Measurements from ENCODE around the gene ZNF236.

ZNF236 gene

GRCh38 chr18:76977684-76978232, 155.4 kb downstream of the ZNF236 start:
- DNase-seq (ENCODE audit: low spot score in 2 of 2) (no peak), ATAC-seq (ENCODE audit: low read depth) (no peak)
- H3K27me3 Mint-ChIP-seq, result no peaks in the 10 kb centered on the region
- H3K4me1 Mint-ChIP-seq, result peaks cover 56% of the 10 kb centered on the region
- H3K27ac Mint-ChIP-seq, result peak overlapping the region; percentile 100
- H3K4me3 Mint-ChIP-seq, result no peak overlapping the region
- H3K36me3 Mint-ChIP-seq, result peaks cover 5% of the 10 kb centered on the region
- H3K9me3 Mint-ChIP-seq, result peaks cover 3% of the 10 kb centered on the region

- Mint-ChIP-seq H3K36me3 (peaks cover 5% of the 10 kb centered on the region), H3K27ac (peak overlapping the region; percentile 100), H3K9me3 (peaks cover 3% of the 10 kb centered on the region), H3K4me3 (peak overlapping the region; percentile 80), H3K27me3 (no peaks in the 10 kb centered on the region), H3K4me1 (peaks cover 61% of the 10 kb centered on the region)
- ATAC-seq (ENCODE audit: low read depth) (peak; percentile 45), DNase-seq (ENCODE audit: low spot score in 2 of 2) (no peak)
These were observed 156.3 kb downstream of the ZNF236 start for GRCh38 chr18:76978616-76979015.

DNA sequence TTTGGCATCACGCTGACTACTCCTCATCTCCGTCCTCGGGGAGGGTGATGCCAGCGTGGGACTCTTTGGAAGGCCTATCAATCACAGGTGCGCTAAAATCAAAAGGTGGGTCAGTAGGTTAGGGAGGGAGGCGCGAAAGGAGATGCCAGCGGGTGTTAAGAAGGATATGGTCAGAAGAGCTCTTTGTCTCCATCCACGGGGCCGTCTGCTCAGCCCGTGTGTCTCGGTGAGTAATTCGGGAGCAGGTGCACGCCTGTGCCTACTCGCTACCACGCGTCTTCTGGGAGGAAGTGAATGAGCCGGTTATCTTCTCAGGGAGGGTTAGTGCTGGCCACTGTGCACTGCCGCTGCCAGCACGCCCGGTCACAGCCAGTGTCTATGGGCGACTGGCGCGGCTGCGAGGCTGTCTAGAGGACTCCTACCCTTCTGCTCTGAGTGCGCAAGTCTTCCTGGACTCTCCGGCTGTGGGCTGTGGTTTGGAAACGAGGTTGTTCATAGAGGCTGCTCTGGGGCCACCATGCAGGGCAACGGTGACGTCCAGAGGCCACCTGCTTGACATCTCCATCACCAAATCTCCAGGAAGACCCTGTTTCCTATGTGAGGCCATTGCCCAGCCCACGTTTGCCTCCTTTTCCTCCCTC, 156.9 kb downstream of the ZNF236 start:
- ATAC-seq (ENCODE audit: low read depth) (no peak), DNase-seq (ENCODE audit: low spot score in 2 of 2) (no peak)
- H3K4me3 Mint-ChIP-seq, result peak overlapping the region; percentile 80
- peaks cover 61% of the 10 kb centered on the region for H3K4me1 Mint-ChIP-seq
- peaks cover 3% of the 10 kb centered on the region for H3K9me3 Mint-ChIP-seq
- peaks cover 5% of the 10 kb centered on the region for H3K36me3 Mint-ChIP-seq
- H3K27ac Mint-ChIP-seq, result peak overlapping the region; percentile 100
- no peaks in the 10 kb centered on the region for H3K27me3 Mint-ChIP-seq

GRCh38 chr18:76979906-76980305, 157.5 kb downstream of the ZNF236 start:
- peaks cover 3% of the 10 kb centered on the region for H3K9me3 Mint-ChIP-seq
- ATAC-seq (ENCODE audit: low read depth) (no peak), DNase-seq (ENCODE audit: low spot score in 2 of 2) (peak in 1 of 2 donors; percentile 3)
- H3K27ac Mint-ChIP-seq, result peak overlapping the region; percentile 100
- H3K36me3 Mint-ChIP-seq, result peaks cover 5% of the 10 kb centered on the region
- no peaks in the 10 kb centered on the region for H3K27me3 Mint-ChIP-seq
- H3K4me3 Mint-ChIP-seq, result peak overlapping the region; percentile 80
- H3K4me1 Mint-ChIP-seq, result peaks cover 61% of the 10 kb centered on the region

DNA sequence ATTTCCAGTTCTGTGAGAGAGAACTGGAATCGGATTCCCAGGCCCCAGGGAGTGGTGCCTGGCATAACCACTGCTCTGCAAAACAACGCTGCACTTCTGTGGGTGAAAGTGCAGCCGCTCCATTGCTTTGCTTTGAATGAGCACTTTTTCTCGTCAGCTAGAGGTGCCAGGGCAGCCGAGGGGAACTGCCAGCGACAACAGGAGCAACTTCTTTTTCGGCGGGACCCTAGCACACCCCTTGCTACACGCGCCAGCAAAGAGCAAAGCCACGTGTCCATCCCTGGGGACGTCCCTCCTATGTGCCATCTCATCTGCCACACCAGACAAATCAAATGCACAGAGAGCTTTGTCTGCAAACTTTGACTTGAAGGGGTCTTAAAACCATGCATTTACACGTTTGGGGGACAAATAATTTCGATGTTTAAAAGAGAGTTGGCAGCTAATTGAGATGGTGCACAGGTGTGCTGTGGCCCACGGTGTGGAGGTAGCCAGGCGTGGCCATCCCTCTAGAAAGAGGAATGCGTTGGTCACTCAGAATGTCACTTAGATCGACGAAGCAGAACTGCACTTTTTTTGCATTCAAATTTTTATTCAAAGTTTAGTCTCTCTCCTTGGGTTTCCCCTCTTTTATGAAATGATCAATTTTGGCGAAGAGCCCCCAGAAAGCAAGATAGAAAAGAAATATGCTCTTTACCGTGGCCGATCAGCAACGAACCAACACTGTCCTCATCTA, 158.5 kb downstream of the ZNF236 start:
- H3K27ac Mint-ChIP-seq, result peak overlapping the region; percentile 100

DNA sequence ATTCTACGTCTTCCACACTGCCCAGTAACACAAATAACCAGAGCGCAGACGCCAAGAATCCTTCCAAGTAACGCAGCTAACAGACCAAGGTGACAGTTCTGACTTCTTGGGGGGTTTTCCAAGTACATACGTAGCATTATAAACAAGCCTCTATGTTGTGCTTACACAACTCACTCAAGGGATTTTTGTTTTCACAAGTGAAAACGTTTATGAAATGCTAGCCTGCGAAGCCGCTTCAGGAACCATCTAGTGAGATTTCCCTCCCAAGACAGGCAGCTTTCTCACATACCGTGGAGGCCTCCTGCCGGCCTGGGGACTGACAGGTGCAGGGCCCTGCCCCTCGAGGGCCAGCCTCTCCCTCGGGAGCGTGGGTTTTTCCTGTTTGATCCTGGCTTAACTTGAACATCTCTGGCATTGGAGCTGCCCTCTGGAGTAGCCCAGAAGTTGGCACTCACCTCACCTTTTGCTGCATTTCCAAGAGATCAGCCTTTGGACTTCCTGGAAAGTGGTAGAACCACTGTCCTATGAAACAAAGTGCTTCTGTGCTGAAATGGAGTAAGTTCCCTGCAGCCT, 159.1 kb downstream of the ZNF236 start:
- no peaks in the 10 kb centered on the region for H3K27me3 Mint-ChIP-seq
- H3K4me1 Mint-ChIP-seq, result peaks cover 52% of the 10 kb centered on the region
- peak overlapping the region; percentile 80 for H3K4me3 Mint-ChIP-seq
- H3K27ac Mint-ChIP-seq, result peak overlapping the region; percentile 100
- ATAC-seq (ENCODE audit: low read depth), result peak; percentile 62
- peaks cover 3% of the 10 kb centered on the region for H3K9me3 Mint-ChIP-seq
- peak; percentile 59 to 68 for DNase-seq (ENCODE audit: low spot score in 2 of 2)
- peaks cover 5% of the 10 kb centered on the region for H3K36me3 Mint-ChIP-seq

More for the DNA sequence above, 158.5 kb downstream of the ZNF236 start:
- H3K4me1 Mint-ChIP-seq, result peaks cover 57% of the 10 kb centered on the region
- peaks cover 3% of the 10 kb centered on the region for H3K9me3 Mint-ChIP-seq
- peak; percentile 60 for ATAC-seq (ENCODE audit: low read depth)
- H3K4me3 Mint-ChIP-seq, result peak overlapping the region; percentile 80
- no peaks in the 10 kb centered on the region for H3K27me3 Mint-ChIP-seq
- DNase-seq (ENCODE audit: low spot score in 2 of 2), result peak; percentile 43 to 47
- peaks cover 5% of the 10 kb centered on the region for H3K36me3 Mint-ChIP-seq

GRCh38 chr18:76982038-76982437, 159.7 kb downstream of the ZNF236 start:
- Mint-ChIP-seq H3K27me3 (no peaks in the 10 kb centered on the region), H3K27ac (peak overlapping the region; percentile 100), H3K4me1 (peaks cover 49% of the 10 kb centered on the region), H3K36me3 (peaks cover 5% of the 10 kb centered on the region), H3K4me3 (peak overlapping the region; percentile 61), H3K9me3 (peaks cover 3% of the 10 kb centered on the region)
- ATAC-seq (ENCODE audit: low read depth), result no peak
- peak in 1 of 2 donors; percentile 10 for DNase-seq (ENCODE audit: low spot score in 2 of 2)

GRCh38 chr18:76982841-76983583, 160.7 kb downstream of the ZNF236 start:
- Mint-ChIP-seq H3K9me3 (peaks cover 3% of the 10 kb centered on the region), H3K4me1 (peaks cover 41% of the 10 kb centered on the region), H3K36me3 (peaks cover 5% of the 10 kb centered on the region), H3K27me3 (no peaks in the 10 kb centered on the region), H3K4me3 (peak overlapping the region; percentile 51), H3K27ac (peak overlapping the region; percentile 100)
- DNase-seq (ENCODE audit: low spot score in 2 of 2) (peak; percentile 93 to 95), ATAC-seq (ENCODE audit: low read depth) (peak; percentile 33)

DNA sequence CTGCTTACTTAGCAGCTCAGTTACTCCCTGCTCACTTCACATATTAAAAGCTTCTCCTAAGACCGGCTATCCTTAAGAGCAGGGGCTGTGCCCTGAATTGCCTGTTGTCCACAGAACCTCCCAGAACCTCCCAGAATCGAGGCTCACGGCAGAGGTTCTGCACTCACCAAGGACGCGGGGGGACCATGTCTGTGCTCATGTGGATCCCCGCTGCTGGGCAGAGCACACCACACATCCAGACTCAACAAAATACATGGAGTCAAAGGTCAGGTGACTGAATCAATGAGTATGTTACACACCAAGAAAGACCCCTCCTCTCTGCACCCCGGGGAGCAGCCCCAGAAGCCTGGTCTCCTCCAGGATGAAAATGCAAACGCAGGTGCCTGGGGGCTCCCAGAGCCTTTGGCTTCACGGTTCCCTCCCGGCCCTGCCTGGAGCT, 161.3 kb downstream of the ZNF236 start:
- Mint-ChIP-seq H3K27me3 (no peaks in the 10 kb centered on the region), H3K4me3 (no peak overlapping the region), H3K36me3 (peaks cover 7% of the 10 kb centered on the region), H3K27ac (peak overlapping the region; percentile 100), H3K4me1 (peaks cover 43% of the 10 kb centered on the region), H3K9me3 (peaks cover 3% of the 10 kb centered on the region)
- no peak for DNase-seq (ENCODE audit: low spot score in 2 of 2)
- ATAC-seq (ENCODE audit: low read depth), result no peak

DNA sequence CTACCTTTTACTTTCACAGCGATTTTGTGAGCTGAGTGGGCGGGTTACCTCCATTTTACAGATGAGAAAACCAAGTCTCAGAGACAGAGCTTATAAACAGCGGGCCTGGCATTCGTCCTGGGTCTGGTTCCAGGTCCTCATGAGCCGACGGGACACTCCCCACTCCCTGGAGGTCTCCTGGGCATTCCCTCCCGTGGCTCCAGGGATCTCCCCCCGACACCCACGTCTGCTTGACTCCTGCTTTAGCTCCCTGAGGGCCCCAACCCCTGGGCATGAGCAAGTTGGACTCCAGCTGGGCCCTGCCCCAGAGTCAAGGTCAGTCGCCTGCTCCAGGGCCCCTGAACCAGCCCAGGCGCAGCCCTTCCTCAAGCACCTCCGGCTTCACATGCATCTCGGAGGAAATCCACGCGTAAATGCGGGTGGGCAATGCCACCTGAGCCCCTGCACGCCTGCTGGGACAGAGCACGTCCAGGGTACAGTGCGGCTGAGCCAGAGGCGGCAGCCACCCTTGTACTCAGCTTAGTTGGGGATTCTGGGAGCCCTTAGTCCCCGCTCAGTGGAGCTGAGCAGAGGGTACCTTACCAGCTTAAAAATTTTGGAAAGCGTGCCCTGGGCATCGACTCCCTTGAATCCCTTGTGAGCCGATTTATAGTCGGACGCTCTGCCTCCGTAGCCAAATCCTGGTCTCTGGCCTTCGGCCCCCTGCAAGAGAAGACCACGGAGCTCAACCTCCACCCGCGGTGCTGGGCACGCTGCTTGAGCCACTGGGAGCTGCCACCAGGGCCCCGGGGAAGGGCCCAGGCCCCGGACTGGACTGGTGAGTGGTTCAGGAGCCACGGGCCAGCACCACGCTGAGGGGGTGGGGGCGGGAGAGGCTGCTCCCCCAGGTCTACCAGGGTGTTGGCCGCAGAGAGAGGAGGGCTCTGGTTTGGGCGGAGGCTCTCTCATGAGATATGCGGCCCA, 162.1 kb downstream of the ZNF236 start:
- H3K27me3 Mint-ChIP-seq, result no peaks in the 10 kb centered on the region
- H3K36me3 Mint-ChIP-seq, result peaks cover 4% of the 10 kb centered on the region
- peak overlapping the region; percentile 100 for H3K27ac Mint-ChIP-seq
- no peak for ATAC-seq (ENCODE audit: low read depth)
- peaks cover 35% of the 10 kb centered on the region for H3K4me1 Mint-ChIP-seq
- H3K4me3 Mint-ChIP-seq, result no peak overlapping the region
- no peak for DNase-seq (ENCODE audit: low spot score in 2 of 2)
- H3K9me3 Mint-ChIP-seq, result no peaks in the 10 kb centered on the region

DNA sequence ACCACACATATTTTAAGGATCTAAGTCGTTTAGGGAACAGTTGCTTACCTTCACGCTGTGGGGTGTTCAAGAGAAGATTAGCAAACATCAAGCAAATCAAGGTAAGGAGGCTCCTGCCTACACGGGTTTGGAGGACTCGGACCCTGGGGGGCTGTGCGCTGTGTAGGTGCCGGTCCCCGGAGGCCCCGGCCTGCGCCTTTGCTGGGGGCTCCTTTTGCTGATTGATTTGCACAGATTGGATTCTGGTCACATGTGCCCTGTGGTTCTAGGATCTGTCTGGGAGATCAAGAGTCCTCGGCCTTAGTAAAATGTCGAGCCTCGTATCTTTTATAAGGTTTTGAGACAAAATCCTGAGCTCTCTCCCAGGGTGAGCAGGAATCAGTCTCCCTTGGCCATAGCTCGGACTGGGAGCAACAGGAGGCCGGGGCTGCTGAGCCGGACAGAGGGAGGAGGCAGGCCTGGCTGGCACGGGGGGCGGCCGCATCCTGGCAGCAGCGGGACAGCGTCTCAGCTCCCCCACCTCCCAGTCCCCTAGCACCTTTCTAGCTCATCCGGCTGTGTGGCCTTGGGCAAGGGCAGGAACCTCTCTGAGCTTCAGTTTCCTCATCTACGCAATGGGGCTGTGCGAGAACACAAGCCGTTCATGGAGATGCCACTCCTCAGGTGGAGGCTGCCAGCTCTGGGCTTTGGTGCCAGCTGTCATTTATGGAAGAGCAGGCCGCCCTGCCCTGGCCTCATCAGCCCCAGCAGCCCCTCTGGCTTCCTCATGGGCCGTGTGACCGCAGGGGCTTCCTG, 163.0 kb downstream of the ZNF236 start:
- DNase-seq (ENCODE audit: low spot score in 2 of 2), result peak in 1 of 2 donors; percentile 9
- Mint-ChIP-seq H3K36me3 (peaks cover 2% of the 10 kb centered on the region), H3K9me3 (no peaks in the 10 kb centered on the region), H3K27ac (no peak overlapping the region), H3K4me1 (peaks cover 31% of the 10 kb centered on the region), H3K27me3 (no peaks in the 10 kb centered on the region), H3K4me3 (no peak overlapping the region)
- no peak for ATAC-seq (ENCODE audit: low read depth)

DNA sequence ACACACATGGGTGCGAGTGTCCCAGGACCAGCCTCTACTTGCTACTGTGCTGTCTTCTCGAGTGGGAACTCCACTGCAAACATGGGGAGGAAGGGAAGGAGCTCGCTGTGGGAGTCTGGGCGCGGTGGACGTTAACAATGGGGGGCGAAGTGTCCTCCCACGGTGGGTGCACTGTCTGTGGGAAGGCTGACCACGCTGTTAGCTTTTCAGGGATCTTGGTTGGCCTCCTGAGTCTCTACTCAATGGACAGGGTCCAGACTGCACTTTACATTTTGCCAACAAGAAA, 163.5 kb downstream of the ZNF236 start:
- Mint-ChIP-seq H3K9me3 (no peaks in the 10 kb centered on the region), H3K4me1 (peaks cover 32% of the 10 kb centered on the region), H3K27ac (no peak overlapping the region), H3K36me3 (peaks cover 2% of the 10 kb centered on the region), H3K27me3 (no peaks in the 10 kb centered on the region), H3K4me3 (no peak overlapping the region)
- ATAC-seq (ENCODE audit: low read depth) (no peak), DNase-seq (ENCODE audit: low spot score in 2 of 2) (peak in 1 of 2 donors; percentile 2)

All from memory B cell (primary cell).